ENCODE results near the gene CNR1. TPM values are rescaled to one million over a fixed set of nuclear protein-coding genes. Genes with fewer than 3 reads are reported as not detected.

Gene CNR1
- polyA plus RNA-seq, 1 donor from 2014 or later = 512 TPM

DNA sequence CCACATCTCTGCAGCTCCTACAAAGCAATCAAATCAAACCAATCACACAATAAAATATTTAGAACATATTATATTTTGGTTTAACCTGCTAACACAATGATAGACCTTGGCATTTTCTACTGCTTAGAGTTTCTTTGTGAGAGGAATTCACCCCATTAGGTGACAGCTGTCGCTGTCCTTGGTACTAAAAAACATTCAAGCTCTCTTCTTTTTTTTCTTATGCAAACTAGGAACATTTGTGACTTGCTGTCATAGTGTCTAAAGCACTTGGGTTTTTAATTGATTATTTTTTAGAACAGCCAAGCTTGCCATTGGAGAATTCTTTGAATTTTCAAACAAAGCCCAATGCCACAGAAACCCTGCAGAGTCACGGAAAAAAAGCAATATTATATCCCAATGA is 46.4 kb downstream of the CNR1 start:
- Histone ChIP-seq H2AFZ (ENCODE audit: low read depth, low read length) (no peak overlapping the region), H3K36me3 (ENCODE audit: insufficient read depth, low read length) (no peaks in the 10 kb centered on the region), H3K9me2 (ENCODE audit: insufficient read depth, low read length) (no peaks in the 10 kb centered on the region), H3F3A (ENCODE audit: insufficient read depth, low read length, poor library complexity, severe bottlenecking) (no peaks in the 10 kb centered on the region), H3K27ac (ENCODE audit: low read length) (no peak overlapping the region), H3K4me2 (ENCODE audit: low read length) (no peak overlapping the region), H3K79me2 (replicated peaks; ENCODE audit: insufficient read depth, low read length) (no peaks in the 10 kb centered on the region), H3K9me3 (ENCODE audit: low read length) (no peaks in the 10 kb centered on the region), H3K9ac (ENCODE audit: low read length) (no peak overlapping the region), H4K20me1 (ENCODE audit: insufficient read depth) (no peaks in the 10 kb centered on the region), H3K4me3 (ENCODE audit: low read length) (no peak overlapping the region), H3K27me3 (ENCODE audit: insufficient read depth, low read depth, low read length) (no peaks in the 10 kb centered on the region)
- TF ChIP-seq EP300 (conservative IDR thresholded peaks at IDR 0.05; ENCODE audit: poor library complexity, severe bottlenecking) (no peak), CTCF (IDR thresholded peaks at IDR 0.05; ENCODE audit: poor library complexity, severe bottlenecking) (no peak), MXI1 (conservative IDR thresholded peaks at IDR 0.05; ENCODE audit: poor library complexity, severe bottlenecking) (no peak), RAD21 (conservative IDR thresholded peaks at IDR 0.05) (no peak), SMC3 (conservative IDR thresholded peaks at IDR 0.05; ENCODE audit: poor library complexity) (no peak), TAF1 (IDR thresholded peaks at IDR 0.05; ENCODE audit: low read depth) (no peak), POLR2AphosphoS5 (IDR thresholded peaks at IDR 0.05) (no peak), EZH2 (IDR thresholded peaks at IDR 0.05; ENCODE audit: borderline replicate concordance, insufficient read depth, low read length, poor library complexity, severe bottlenecking) (no peak)
- TF ChIP-seq, protein P1, sequence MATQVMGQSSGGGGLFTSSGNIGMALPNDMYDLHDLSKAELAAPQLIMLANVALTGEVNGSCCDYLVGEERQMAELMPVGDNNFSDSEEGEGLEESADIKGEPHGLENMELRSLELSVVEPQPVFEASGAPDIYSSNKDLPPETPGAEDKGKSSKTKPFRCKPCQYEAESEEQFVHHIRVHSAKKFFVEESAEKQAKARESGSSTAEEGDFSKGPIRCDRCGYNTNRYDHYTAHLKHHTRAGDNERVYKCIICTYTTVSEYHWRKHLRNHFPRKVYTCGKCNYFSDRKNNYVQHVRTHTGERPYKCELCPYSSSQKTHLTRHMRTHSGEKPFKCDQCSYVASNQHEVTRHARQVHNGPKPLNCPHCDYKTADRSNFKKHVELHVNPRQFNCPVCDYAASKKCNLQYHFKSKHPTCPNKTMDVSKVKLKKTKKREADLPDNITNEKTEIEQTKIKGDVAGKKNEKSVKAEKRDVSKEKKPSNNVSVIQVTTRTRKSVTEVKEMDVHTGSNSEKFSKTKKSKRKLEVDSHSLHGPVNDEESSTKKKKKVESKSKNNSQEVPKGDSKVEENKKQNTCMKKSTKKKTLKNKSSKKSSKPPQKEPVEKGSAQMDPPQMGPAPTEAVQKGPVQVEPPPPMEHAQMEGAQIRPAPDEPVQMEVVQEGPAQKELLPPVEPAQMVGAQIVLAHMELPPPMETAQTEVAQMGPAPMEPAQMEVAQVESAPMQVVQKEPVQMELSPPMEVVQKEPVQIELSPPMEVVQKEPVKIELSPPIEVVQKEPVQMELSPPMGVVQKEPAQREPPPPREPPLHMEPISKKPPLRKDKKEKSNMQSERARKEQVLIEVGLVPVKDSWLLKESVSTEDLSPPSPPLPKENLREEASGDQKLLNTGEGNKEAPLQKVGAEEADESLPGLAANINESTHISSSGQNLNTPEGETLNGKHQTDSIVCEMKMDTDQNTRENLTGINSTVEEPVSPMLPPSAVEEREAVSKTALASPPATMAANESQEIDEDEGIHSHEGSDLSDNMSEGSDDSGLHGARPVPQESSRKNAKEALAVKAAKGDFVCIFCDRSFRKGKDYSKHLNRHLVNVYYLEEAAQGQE (IDR thresholded peaks at IDR 0.05; ENCODE audit: borderline replicate concordance) = no peak

- Histone ChIP-seq H3K27me3 (ENCODE audit: insufficient read depth, low read depth, low read length) (no peaks in the 10 kb centered on the region), H3K27ac (ENCODE audit: low read length) (no peak overlapping the region), H2AFZ (ENCODE audit: low read depth, low read length) (no peak overlapping the region), H3K9me3 (ENCODE audit: low read length) (no peaks in the 10 kb centered on the region), H3K36me3 (ENCODE audit: insufficient read depth, low read length) (no peaks in the 10 kb centered on the region), H3K9ac (ENCODE audit: low read length) (no peak overlapping the region), H3K9me2 (ENCODE audit: insufficient read depth, low read length) (no peaks in the 10 kb centered on the region), H3F3A (ENCODE audit: insufficient read depth, low read length, poor library complexity, severe bottlenecking) (no peaks in the 10 kb centered on the region), H3K4me2 (ENCODE audit: low read length) (no peak overlapping the region), H3K4me3 (ENCODE audit: low read length) (no peak overlapping the region), H3K79me2 (replicated peaks; ENCODE audit: insufficient read depth, low read length) (no peaks in the 10 kb centered on the region), H4K20me1 (ENCODE audit: insufficient read depth) (no peaks in the 10 kb centered on the region)
- TF ChIP-seq RAD21 (conservative IDR thresholded peaks at IDR 0.05) (no peak), POLR2AphosphoS5 (IDR thresholded peaks at IDR 0.05) (no peak), SMC3 (conservative IDR thresholded peaks at IDR 0.05; ENCODE audit: poor library complexity) (no peak), TAF1 (IDR thresholded peaks at IDR 0.05; ENCODE audit: low read depth) (no peak)
- TF ChIP-seq, protein P1 (IDR thresholded peaks at IDR 0.05; ENCODE audit: borderline replicate concordance) = no peak
Measured at GRCh38 chr6:88116276-88116675, 49.9 kb downstream of the CNR1 start.
